ENCODE data around the gene STAT3. TPM values are rescaled to one million over a fixed set of nuclear protein-coding genes. Genes with fewer than 3 reads are reported as not detected.

STAT3 gene
- total and polyA plus RNA-seq, 9 of the 15 experiments (the other 6 are each of a cell fraction or from before 2014, with no cell fraction given), result 90.0 to 179 (median 114) TPM

DNA sequence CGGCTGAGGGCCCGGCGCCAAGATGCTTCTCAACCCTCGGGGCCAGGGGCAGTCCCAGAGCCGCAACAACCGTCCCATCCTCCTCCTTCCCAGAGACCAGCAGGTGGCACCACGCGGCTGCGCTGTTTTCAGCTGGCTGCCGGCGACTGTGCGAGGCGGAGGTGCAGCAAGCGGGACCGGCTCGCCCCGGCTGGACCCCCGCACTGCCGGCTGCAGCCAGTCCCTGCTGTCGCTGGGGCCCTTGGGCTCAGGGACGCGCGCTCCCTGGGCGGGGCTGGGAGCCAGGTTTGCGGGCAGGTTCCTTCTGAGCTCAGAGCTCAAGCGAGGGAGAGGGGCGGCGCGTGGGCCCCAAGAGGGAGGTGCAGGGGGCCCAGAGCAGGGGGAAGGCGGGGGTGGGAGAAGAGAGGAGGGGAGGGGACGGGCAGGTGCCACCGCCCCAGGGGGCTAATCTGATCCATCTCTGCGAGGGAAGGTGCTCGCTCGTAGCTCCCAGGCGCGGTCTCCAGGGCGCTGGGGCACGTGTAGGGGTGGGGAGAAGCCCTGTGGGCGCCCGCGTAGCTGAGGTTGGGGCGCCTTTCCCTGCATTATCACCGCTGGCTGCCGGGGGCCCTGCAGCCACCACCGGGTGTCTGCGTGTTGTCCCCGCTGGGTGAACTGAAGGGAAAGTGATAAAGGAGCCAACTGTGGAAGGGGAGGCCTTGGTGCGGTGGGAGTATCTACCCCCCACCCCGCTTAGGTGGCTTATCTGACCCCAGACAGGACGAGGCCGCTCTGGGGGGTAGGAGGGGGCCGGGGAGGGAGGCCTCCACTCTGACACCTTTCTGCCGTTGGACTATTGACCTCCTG, 75.7 kb downstream of the STAT3 start (continued):
- TF ChIP-seq KAT8 (IDR thresholded peaks at IDR 0.05; ENCODE audit: low read depth) (no peak), PRPF4 (IDR thresholded peaks at IDR 0.05; ENCODE audit: insufficient read depth, low read depth, low read length, poor library complexity, severe bottlenecking) (no peak), MEIS2 (IDR thresholded peaks at IDR 0.05; ENCODE audit: partially characterized antibody) (peak; percentile 37), SMAD3 (CRISPR knock-in tag; conservative IDR thresholded peaks at IDR 0.05) (peak; percentile 39; the same call in 1 of the 2 replicates), ZBTB17 (CRISPR knock-in tag; IDR thresholded peaks at IDR 0.05) (peak; percentile 12; the same call in 1 of the 2 replicates), ZNF717 (CRISPR knock-in tag; IDR thresholded peaks at IDR 0.05) (no peak), RAD21 (CRISPR knock-in tag; conservative IDR thresholded peaks at IDR 0.05 in 1 of 2, IDR thresholded peaks at IDR 0.05 in 1 of 2) (peak; percentile 60 to 71), MCM3 (IDR thresholded peaks at IDR 0.05) (no peak), CHD2 (IDR thresholded peaks at IDR 0.05; ENCODE audit: low read depth, low read length) (peak; percentile 25), NEUROD1 (IDR thresholded peaks at IDR 0.05; ENCODE audit: borderline replicate concordance, low read depth, low read length, partially characterized antibody) (peak; percentile 95), MTA1 (IDR thresholded peaks at IDR 0.05; ENCODE audit: borderline replicate concordance) (peak; percentile 82; the same call in 1 of the 2 replicates), CBFB (CRISPR knock-in tag; IDR thresholded peaks at IDR 0.05) (no peak), ARID1B (IDR thresholded peaks at IDR 0.05) (peak; percentile 94), ZNF76 (CRISPR knock-in tag; IDR thresholded peaks at IDR 0.05; ENCODE audit: borderline replicate concordance) (no peak; the same call in 1 of the 2 replicates), CHD4 (IDR thresholded peaks at IDR 0.05; ENCODE audit: insufficient read depth, insufficient replicate concordance, low read depth, low read length, poor library complexity, severe bottlenecking) (no peak), ETS2 (tag; IDR thresholded peaks at IDR 0.05; ENCODE audit: borderline replicate concordance, poor library complexity, severe bottlenecking) (no peak), ZNF253 (CRISPR knock-in tag; conservative IDR thresholded peaks at IDR 0.05) (peak; percentile 60; the same call in 1 of the 2 replicates), BCL6 (CRISPR knock-in tag; IDR thresholded peaks at IDR 0.05) (no peak)
- TF ChIP-seq, protein P1, sequence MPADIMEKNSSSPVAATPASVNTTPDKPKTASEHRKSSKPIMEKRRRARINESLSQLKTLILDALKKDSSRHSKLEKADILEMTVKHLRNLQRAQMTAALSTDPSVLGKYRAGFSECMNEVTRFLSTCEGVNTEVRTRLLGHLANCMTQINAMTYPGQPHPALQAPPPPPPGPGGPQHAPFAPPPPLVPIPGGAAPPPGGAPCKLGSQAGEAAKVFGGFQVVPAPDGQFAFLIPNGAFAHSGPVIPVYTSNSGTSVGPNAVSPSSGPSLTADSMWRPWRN (IDR thresholded peaks at IDR 0.05; ENCODE audit: low read depth), result peak; percentile 95
- TF ChIP-seq, protein P2, sequence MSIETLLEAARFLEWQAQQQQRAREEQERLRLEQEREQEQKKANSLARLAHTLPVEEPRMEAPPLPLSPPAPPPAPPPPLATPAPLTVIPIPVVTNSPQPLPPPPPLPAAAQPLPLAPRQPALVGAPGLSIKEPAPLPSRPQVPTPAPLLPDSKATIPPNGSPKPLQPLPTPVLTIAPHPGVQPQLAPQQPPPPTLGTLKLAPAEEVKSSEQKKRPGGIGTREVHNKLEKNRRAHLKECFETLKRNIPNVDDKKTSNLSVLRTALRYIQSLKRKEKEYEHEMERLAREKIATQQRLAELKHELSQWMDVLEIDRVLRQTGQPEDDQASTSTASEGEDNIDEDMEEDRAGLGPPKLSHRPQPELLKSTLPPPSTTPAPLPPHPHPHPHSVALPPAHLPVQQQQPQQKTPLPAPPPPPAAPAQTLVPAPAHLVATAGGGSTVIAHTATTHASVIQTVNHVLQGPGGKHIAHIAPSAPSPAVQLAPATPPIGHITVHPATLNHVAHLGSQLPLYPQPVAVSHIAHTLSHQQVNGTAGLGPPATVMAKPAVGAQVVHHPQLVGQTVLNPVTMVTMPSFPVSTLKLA (conservative IDR thresholded peaks at IDR 0.05), result peak; percentile 85 to 91
- TF ChIP-seq, protein P3, sequence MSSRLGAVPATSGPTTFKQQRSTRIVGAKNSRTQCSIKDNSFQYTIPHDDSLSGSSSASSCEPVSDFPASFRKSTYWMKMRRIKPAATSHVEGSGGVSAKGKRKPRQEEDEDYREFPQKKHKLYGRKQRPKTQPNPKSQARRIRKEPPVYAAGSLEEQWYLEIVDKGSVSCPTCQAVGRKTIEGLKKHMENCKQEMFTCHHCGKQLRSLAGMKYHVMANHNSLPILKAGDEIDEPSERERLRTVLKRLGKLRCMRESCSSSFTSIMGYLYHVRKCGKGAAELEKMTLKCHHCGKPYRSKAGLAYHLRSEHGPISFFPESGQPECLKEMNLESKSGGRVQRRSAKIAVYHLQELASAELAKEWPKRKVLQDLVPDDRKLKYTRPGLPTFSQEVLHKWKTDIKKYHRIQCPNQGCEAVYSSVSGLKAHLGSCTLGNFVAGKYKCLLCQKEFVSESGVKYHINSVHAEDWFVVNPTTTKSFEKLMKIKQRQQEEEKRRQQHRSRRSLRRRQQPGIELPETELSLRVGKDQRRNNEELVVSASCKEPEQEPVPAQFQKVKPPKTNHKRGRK (tag; IDR thresholded peaks at IDR 0.05), result no peak
- TF ChIP-seq, protein P4, sequence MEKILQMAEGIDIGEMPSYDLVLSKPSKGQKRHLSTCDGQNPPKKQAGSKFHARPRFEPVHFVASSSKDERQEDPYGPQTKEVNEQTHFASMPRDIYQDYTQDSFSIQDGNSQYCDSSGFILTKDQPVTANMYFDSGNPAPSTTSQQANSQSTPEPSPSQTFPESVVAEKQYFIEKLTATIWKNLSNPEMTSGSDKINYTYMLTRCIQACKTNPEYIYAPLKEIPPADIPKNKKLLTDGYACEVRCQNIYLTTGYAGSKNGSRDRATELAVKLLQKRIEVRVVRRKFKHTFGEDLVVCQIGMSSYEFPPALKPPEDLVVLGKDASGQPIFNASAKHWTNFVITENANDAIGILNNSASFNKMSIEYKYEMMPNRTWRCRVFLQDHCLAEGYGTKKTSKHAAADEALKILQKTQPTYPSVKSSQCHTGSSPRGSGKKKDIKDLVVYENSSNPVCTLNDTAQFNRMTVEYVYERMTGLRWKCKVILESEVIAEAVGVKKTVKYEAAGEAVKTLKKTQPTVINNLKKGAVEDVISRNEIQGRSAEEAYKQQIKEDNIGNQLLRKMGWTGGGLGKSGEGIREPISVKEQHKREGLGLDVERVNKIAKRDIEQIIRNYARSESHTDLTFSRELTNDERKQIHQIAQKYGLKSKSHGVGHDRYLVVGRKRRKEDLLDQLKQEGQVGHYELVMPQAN (IDR thresholded peaks at IDR 0.05; ENCODE audit: borderline replicate concordance), result no peak
